Fibroblast of mammary gland (primary cell): ENCODE data around the gene DLX2.

Experiments
- DNase-seq: peaks from one replicate; pipeline ENCODE4 v3.0.0-alpha.2; 2010; ENCODE audit warnings: low read depth
- H3K4me3 ChIP-seq: 2 replicates; pipeline ENCODE4 v1.5.1; 2011; ENCODE audit warnings: low read depth, mild to moderate bottlenecking, low read length, moderate library complexity; ENCODE audit not compliant: control insufficient read depth
- TF ChIP-seq, protein P1 (sequence below): conservative IDR thresholded peaks from 2 replicates; pipeline ENCODE4 v1.5.1; 2011; ENCODE audit warnings: low read depth, low read length, inconsistent platforms; ENCODE audit not compliant: control insufficient read depth, insufficient read depth

Gene DLX2

DNA sequence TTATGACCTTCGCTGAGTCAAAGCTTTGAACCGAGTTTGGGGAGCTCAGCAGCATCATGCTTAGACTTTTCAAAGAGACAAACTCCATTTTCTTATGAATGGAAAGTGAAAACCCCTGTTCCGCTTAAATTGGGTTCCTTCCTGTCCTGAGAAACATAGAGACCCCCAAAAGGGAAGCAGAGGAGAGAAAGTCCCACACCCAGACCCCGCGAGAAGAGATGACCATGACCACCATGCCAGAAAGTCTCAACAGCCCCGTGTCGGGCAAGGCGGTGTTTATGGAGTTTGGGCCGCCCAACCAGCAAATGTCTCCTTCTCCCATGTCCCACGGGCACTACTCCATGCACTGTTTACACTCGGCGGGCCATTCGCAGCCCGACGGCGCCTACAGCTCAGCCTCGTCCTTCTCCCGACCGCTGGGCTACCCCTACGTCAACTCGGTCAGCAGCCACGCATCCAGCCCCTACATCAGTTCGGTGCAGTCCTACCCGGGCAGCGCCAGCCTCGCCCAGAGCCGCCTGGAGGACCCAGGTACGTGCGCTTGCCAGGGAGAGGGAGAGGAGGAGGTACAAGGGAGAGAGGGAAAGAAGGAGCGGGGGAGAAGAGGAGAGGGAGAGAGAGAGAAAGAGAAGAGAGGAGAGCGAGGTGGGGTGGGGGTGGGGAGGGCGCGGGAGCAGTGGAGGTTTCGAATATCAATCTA, 17.1 kb downstream of the DLX2 start, which contains the start of gene DLX1:
DLX1 (plus strand) TSS at position 48 of the 700 bp plus-strand sequence; CDS start at position 219, 171 bp downstream.
- no peak for DNase-seq
- peak within 1 kb of the TSS; percentile 49 for H3K4me3 ChIP-seq
- TF ChIP-seq, protein P1, sequence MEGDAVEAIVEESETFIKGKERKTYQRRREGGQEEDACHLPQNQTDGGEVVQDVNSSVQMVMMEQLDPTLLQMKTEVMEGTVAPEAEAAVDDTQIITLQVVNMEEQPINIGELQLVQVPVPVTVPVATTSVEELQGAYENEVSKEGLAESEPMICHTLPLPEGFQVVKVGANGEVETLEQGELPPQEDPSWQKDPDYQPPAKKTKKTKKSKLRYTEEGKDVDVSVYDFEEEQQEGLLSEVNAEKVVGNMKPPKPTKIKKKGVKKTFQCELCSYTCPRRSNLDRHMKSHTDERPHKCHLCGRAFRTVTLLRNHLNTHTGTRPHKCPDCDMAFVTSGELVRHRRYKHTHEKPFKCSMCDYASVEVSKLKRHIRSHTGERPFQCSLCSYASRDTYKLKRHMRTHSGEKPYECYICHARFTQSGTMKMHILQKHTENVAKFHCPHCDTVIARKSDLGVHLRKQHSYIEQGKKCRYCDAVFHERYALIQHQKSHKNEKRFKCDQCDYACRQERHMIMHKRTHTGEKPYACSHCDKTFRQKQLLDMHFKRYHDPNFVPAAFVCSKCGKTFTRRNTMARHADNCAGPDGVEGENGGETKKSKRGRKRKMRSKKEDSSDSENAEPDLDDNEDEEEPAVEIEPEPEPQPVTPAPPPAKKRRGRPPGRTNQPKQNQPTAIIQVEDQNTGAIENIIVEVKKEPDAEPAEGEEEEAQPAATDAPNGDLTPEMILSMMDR, result no peak

DNA sequence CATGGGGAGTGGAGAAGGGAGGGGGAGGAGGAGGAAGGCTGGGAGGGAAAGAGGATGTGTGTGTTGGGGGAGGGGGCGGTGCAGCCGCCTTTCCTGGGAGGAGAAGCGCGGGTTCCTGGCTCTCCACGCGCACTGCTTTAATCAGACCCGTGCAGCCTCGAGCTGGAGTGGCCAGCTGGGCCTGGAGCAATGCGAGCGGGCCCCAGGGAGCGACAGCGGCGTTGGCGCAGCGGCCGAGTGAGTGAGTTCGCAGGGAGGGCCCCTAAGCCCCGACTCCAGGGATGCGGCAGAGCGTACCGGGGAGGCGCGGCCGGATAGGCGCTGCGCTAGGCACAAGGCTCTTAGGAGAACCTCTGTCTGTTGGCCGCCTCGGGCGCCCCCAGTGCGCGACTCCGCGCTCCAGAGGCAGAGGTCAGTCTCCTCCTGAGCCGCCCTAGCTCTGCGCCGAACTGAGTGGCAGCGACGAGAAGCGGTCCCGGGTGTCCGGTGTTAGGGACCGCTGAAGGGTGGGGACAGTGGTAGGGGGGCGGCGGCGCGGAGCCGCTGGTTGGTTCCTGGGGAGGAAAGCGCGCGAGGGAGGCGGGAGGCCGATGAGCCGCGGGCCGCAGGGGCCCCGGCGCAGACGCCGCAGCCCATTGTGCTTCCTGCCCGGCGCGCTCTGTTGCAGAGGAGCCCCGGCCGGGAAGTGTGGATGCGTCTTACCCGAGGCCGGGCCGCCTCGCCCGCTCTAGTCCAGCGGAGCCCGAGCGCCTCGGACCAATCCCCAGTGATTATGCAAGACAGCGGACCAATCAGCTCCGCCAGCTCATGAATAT, 17.8 kb downstream of the DLX2 start:
- peak; percentile 94 for DNase-seq
- TF ChIP-seq, protein P1, result no peak
- H3K4me3 ChIP-seq, result peak overlapping the region; percentile 49

DNA sequence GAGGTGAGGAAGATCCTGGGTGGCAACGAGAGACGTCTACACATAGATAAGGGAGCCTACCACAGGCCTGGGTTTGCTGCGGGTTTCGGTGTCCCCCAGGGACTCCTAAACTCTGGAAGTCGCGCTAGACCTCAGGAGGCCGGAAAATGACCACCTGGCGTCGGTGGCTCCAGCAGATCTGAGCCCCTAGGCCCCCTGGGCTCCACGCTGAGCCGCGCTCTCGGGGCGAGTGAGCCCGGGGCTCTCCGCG, 18.4 kb downstream of the DLX2 start:
- H3K4me3 ChIP-seq, result peak overlapping the region; percentile 49
- TF ChIP-seq, protein P1, result no peak
- no peak for DNase-seq

DNA sequence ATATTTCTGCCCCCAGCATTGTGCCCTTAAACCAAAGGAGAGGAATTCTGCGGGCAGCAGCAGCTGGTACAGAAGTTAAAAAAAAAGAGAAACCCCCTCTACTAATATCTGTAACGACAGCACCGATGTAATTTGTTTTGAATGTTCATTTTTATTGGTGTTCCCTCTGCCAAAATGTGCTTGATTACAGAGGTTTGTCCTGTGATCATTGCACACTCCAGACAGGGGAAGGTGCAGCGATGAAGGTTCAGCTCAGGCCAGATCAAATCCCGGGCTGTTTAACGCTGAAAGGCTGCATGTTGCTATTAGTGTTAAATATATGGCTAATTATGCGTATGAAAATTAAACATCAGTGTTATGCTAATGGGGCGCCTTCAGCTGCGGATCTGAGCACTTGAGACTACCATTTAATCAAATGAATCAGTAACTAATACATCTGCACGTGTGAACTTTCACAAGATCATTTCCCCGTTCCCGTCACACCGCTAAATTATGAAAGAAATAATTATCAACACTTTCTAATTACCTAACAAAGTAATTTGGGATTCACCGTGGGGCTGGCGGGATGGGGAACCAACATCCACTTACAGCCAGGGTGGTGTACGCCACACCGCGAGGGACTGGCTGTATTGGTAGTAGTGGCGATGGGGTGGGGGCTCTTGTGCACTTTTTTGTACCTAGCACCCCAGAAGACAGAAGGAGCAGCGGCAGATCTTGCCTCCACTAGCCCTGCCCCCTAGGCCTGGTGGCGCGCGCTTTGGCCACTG, 18.9 kb downstream of the DLX2 start:
- DNase-seq, result no peak
- TF ChIP-seq, protein P1, result no peak
- H3K4me3 ChIP-seq, result peak overlapping the region; percentile 49

DNA sequence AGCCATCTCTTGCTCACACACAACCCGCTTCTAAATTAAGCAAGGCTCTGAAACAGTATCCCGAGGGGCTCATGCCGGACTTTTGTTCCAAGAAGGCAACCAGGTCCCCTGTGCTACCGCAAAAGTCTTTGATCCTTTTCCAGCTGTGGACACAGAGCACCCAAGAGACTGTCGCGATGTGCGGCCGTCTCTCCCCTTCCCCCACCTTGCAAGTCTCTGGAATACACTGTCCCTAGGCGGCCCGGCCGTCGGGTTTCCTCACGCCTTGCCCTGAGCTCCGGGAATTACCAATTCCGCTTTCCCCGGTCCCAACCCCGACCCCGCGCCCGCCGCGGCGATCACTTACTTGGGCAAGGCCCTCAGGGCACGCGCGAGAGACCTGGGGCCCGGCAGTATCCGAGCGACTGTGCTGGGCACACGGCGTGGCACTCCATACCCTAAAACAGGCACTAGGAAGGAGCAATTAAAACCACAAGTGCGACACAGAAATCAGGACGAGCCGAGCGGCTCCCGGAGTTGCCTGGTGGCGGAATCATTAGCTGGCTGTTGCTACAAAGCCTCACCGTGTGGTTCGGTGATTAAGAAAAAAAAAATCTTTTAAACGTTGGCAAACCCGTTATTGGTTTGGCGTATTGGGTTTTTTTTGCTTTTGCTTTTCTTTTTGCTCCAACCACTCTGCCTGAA, 19.6 kb downstream of the DLX2 start:
- TF ChIP-seq, protein P1, result no peak
- DNase-seq, result no peak
- H3K4me3 ChIP-seq, result no peak overlapping the region

DNA sequence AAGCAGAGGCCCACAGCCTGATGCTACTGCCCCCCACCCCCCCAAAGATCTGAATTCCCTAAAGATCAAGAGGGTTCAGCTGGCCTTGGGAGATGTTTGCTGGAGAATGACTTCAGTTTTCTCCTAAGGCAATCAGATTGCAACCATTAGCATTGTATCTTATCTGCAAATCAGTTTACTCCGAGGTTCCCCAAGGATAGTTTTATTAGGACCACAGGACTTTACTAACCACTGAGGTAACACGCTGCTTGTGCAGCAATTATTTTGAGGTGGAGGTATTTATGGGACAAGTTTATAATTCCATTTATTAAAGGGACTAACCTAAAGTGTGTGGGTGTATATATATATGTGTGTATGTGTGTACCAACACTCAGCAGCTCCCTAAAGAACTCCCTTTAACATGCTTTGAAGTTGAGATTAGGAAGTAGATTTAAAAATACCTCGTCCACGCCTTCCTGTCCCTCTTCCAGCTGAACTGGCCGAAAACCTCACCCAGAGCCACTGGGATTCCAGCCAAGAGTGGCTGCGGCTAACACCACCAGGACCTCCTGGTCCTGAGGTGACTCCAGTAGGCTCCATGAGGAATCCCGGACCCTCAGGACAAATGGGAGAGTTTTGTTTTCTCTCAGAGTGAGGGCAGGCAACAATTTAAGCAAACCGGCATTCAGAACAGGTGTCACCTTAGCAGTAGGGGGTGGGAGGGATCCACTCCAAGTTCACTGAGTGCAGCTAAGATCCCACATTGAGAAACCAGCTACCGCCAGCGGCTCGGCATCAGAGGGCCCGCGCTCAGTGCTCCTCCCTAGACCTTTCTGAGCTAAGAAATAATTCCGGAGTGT, 20.4 kb downstream of the DLX2 start:
- DNase-seq, result no peak
- TF ChIP-seq, protein P1, result no peak
- no peak overlapping the region for H3K4me3 ChIP-seq
